ENCODE results near the gene BIRC3. TPM values are rescaled to one million over a fixed set of nuclear protein-coding genes. Genes with fewer than 3 reads are reported as not detected.

The BIRC3 gene
- total RNA-seq, 4 donors from 2014 or later = 5.2 to 8.1 (median 7.7) TPM

DNA sequence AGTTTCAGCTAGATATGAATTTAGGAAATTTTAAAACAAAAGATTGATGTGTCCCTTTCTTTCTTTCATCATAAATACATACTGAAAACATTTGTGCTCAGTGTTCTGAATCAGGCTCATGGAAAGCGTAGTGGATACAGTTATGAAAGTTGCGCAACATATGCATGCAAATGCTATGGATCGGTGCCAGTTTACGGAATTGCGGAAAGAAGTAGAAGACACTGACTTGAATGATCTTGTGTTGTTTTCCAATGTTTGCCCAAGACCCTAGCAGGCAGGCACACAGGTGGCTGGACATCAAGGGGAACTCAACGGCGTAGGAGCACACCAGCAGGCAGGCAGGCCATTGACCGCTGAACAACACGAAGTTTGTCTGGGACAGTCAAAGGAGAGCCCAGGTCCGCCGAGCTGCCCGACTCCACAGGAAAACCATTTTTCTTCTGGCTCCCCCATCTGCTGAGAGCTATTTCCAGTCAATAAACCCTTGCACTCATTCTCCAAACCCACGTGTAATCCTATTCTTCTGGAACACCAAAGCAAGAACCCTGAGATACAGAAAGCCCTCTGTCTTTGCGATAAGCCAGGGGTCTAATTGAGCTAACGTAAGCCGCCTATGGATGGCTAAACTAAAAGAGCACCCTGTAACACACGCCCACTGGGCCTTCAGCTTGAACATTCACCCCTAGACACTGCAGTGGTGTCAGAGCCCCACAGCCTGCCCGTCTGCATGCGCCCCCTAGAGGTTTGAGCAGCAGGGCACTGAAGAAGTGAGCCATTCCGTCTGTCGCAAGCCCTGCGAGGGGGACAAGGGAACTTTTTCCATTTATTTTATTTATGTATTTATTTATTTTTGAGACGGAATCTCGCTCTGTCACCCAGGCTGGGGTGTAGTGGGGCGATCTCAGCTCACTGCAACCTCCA lies 7.4 kb upstream of the BIRC3 start:
- no peak for TF ChIP-seq CTCF (IDR thresholded peaks at IDR 0.05; ENCODE audit: low read depth)

GRCh38 chr11:102312667-102313066 lies 4.6 kb upstream of the BIRC3 start:
- TF ChIP-seq CTCF (IDR thresholded peaks at IDR 0.05; ENCODE audit: low read depth) = no peak

DNA sequence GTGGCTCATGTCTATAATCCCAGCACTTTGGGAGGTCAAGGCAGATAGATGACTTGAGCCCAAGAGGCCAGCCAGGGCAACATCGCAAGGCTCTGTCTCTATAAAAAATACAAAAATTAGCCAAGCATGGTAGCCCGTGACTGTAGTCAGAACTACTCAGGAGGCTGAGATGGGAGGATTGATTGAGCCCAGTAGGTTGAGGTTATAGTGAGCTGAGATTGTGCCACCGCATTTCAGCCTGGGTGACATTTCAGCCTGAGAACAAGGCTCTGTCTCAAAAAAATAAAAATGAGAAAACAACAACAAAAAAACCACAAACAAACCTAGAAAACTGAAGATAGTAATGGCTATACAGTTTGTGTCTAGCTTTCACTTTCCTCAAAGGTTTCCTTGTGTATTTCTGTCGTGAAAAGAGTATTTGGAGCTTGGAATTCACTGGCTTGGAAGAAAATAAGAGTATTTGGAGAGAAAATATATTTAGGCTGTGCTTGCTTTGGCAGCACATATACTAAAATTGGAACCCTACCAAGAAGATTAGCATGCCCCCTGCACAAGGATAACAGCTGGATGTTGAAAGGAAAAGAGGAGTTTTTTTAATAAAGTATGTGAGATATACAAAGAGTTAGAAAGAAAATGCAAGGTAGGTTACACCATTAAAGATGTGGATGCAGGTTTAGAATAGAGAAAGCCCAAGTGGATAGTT lies 3.9 kb upstream of the BIRC3 start:
- no peak for TF ChIP-seq CTCF (IDR thresholded peaks at IDR 0.05; ENCODE audit: low read depth)

- TF ChIP-seq CTCF (IDR thresholded peaks at IDR 0.05; ENCODE audit: low read depth) = no peak
Measured at GRCh38 chr11:102314784-102315183, 2.5 kb upstream of the BIRC3 start.

DNA sequence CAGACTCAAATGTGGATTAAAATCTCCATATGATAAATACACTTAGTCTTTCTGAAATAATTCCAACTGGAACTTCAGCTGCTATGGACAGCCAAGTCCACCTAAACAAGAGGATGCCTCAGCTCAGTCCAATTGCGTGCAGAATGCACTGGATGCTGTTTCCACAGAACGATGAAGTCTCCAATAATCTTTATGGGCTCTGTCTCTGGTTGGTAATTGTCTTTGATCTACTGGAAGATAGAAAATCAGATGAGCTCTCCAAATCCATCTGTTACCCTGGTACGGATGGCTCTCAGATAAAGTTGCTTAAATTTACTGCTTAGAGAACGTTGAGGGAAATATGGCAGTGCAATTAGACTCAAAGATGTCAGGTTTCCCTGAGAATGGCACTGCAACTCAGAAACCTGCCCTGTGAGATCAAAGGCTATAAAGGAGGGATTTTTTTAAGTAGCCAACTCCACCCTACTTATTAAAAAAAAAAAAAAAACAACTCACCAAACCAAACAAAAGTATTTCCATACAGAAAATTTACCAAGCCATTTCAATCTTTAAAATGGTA lies 859 bp upstream of the BIRC3 start:
- no peak for TF ChIP-seq CTCF (IDR thresholded peaks at IDR 0.05; ENCODE audit: low read depth)

DNA sequence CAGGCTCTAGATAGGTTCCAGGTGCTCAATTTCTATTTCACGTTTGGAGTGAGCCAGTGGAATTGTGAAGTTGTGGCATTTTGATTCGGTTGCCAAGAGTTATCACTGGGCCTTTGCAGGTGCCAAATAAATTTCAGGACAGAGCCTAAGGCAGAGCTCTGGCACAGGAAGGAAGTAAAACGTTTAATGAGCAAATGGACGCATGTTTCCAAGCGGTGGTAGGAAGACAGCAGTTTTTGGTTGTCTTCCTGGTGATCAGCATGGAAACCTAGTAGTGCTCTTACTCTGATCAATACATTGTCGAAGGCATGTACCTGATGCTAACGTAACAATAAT lies 452 bp downstream of the BIRC3 start:
- TF ChIP-seq CTCF (IDR thresholded peaks at IDR 0.05; ENCODE audit: low read depth) = no peak

- TF ChIP-seq CTCF (IDR thresholded peaks at IDR 0.05; ENCODE audit: low read depth) = no peak
Measured at GRCh38 chr11:102318469-102318868, 1.2 kb downstream of the BIRC3 start.
